ENCODE data around the gene DSCAML1.

The DSCAML1 gene

DNA sequence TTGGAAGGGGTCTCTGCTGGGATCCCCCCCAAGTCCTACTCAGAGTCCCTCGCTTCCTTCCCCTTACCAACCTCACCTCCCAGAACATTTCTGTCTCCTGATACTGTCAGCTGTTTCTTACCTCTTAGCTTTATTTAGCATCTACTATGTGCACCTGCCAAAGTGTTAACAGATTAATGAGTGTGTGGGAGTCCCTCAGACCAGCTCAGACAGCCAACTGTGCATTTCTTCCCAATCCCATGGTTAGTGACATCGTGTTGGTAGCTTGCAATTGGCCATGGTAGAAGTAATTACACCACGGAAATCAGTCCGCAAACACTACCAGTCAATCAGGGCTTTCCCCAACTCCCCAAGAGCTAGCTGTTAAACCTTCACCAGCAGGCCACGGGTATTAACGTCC, 150.6 kb downstream of the DSCAML1 start:
- WGBS, 2 experiments (ENCODE audit: insufficient coverage in 2 of 2) = 67% methylated on average over 1 of the region's 6 CpGs; no CpG with 5 or more reads in 1 of the 2 experiments
- Histone ChIP-seq H3K9me3 (ENCODE audit: control insufficient read depth, low read length) (no peaks in the 10 kb centered on the region), H3K27ac (ENCODE audit: low read depth, low read length, severe bottlenecking) (no peak overlapping the region), H3K4me3 (ENCODE audit: extremely low read depth, insufficient read depth, low read length, poor library complexity, severe bottlenecking) (no peak overlapping the region), H3K4me1 (ENCODE audit: control insufficient read depth, insufficient read depth, low read length, poor library complexity, severe bottlenecking) (peaks cover 14% of the 10 kb centered on the region), H3K36me3 (ENCODE audit: control insufficient read depth, insufficient read depth, low read length) (no peaks in the 10 kb centered on the region)

DNA sequence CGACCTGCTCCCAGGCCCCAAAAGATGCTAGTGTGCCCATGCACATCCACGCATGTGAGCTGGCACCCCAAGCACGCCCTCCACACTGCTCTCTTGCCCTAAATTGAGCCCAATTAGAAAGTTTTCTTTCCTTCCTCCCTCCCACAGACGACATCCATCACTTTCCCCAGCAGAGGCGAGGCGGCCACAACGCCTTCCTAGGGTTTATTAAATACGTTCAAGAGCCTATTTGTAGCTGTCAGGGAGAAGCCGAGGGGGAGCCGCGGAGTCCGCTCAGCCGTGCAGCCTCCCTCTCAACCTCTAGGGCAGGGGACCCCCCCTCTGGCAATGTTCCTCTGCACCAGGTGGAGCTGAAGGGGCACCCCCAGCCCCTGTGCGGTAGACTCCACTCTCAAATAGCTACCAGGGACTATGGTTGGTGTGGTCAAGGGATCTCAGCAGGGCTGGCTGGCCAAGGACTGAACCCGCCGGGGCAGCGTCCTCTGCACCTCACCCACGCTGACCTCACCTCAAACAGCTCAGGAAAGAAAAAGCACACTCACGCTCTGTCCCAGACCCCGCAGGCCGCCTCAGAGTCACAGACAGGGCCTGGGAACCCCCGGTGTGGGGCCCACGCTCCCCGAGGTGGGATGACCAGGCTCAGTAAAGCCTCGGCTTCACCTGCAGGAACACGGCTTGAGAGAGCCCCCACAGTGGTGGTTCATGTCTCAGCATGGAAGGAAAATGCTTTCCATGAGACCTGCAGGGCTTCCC, 152.4 kb downstream of the DSCAML1 start:
- 92 to 93% methylated on average over 12 to 17 of the region's 26 CpGs for WGBS, 2 experiments (ENCODE audit: insufficient coverage in 2 of 2)
- Histone ChIP-seq H3K27ac (ENCODE audit: low read depth, low read length, severe bottlenecking) (no peak overlapping the region), H3K4me1 (ENCODE audit: control insufficient read depth, insufficient read depth, low read length, poor library complexity, severe bottlenecking) (peaks cover 14% of the 10 kb centered on the region), H3K4me3 (ENCODE audit: extremely low read depth, insufficient read depth, low read length, poor library complexity, severe bottlenecking) (no peak overlapping the region), H3K36me3 (ENCODE audit: control insufficient read depth, insufficient read depth, low read length) (no peaks in the 10 kb centered on the region), H3K9me3 (ENCODE audit: control insufficient read depth, low read length) (no peaks in the 10 kb centered on the region)

DNA sequence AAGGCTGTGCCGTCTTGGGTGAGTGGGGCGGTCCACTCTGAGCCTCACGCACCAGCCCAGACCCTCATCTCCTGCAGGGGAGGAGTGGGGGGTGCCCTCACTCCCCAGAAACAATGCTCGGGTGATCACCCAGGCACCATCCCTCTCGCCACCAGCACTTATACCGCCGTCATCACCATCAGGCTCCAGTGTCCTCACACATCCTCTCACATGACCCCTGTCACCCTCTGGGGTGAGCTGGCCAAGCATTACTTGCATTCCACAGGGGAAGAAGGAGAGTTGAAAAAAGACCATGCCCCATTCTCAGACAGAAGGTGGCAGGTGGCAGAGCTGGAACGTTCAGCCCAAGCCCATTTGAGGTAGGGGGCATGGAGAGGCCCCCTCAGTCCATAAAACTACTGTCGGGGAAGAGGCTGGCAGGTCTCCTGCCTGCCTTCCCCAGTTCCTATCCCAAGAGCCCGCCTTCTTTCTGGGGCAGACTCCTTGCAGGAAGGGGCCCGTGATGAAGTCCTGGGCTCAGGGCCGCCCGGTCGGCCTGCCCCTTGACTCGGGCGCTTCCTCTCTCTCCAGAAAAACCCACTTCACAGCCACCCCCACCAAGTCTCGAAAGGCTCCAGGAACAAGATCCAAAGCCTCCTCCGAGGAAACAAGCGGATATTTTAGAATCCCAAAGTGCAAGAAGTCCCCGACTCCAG, 153.3 kb downstream of the DSCAML1 start:
- H3K4me1 ChIP-seq (ENCODE audit: control insufficient read depth, insufficient read depth, low read length, poor library complexity, severe bottlenecking) = peaks cover 14% of the 10 kb centered on the region

DNA sequence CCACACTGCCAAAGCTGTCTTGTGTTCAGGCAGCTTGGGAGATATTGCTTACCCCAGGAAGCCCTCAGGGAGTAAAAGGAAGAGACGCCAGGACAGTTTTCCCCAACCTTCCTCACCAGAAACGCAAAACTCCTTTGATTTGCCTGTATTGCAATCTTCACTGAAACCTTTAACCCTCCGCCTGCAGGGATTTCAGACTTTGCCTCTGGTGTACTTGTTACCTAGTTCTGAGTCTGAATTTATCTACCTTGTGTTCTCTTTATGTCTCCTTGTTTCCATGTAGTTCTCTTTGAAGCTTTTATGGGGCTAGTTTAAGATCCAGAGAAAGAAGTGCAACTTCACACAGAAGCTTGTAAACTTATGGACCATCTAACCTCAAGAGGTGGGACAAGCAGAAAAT, 154.2 kb downstream of the DSCAML1 start:
- Histone ChIP-seq H3K36me3 (ENCODE audit: control insufficient read depth, insufficient read depth, low read length) (no peaks in the 10 kb centered on the region), H3K9me3 (ENCODE audit: control insufficient read depth, low read length) (no peaks in the 10 kb centered on the region), H3K27ac (ENCODE audit: low read depth, low read length, severe bottlenecking) (no peak overlapping the region), H3K4me1 (ENCODE audit: control insufficient read depth, insufficient read depth, low read length, poor library complexity, severe bottlenecking) (peaks cover 14% of the 10 kb centered on the region), H3K4me3 (ENCODE audit: extremely low read depth, insufficient read depth, low read length, poor library complexity, severe bottlenecking) (no peak overlapping the region)
- 88% methylated on average over 2 of the region's 3 CpGs; no CpG with 5 or more reads in 1 of the 2 experiments for WGBS, 2 experiments (ENCODE audit: insufficient coverage in 2 of 2)

More for the DNA sequence above, 153.3 kb downstream of the DSCAML1 start:
- H3K27ac ChIP-seq (ENCODE audit: low read depth, low read length, severe bottlenecking) = no peak overlapping the region
- H3K36me3 ChIP-seq (ENCODE audit: control insufficient read depth, insufficient read depth, low read length) = no peaks in the 10 kb centered on the region
- H3K9me3 ChIP-seq (ENCODE audit: control insufficient read depth, low read length) = no peaks in the 10 kb centered on the region
- WGBS, 2 experiments (ENCODE audit: insufficient coverage in 2 of 2) = 69 to 76% methylated on average over 13 of the region's 20 CpGs
- no peak overlapping the region for H3K4me3 ChIP-seq (ENCODE audit: extremely low read depth, insufficient read depth, low read length, poor library complexity, severe bottlenecking)

DNA sequence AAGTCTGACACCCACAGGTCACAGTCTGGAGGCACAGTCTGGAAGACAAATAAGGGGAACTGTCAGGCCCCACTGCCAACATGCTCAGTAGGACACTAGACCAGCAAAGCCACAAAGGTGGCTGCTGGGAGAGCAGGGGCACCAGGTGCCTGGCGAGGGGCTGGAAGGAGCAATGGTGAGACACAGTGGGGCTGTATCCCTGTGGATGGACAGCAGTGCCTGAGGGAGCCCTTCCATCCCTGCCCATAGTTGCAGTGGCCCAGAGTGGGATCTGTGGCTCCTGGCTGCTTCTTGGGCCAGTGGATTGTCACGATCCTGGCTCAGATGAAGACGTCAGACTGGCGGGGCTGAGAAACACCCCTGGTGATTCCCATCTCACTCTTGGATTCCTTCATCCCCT, 154.6 kb downstream of the DSCAML1 start:
- WGBS, 2 experiments (ENCODE audit: insufficient coverage in 2 of 2) = 75 to 90% methylated on average over 1 to 4 of the region's 4 CpGs
- H3K9me3 ChIP-seq (ENCODE audit: control insufficient read depth, low read length) = no peaks in the 10 kb centered on the region
- H3K36me3 ChIP-seq (ENCODE audit: control insufficient read depth, insufficient read depth, low read length) = no peaks in the 10 kb centered on the region
- H3K27ac ChIP-seq (ENCODE audit: low read depth, low read length, severe bottlenecking) = no peak overlapping the region
- H3K4me1 ChIP-seq (ENCODE audit: control insufficient read depth, insufficient read depth, low read length, poor library complexity, severe bottlenecking) = peaks cover 14% of the 10 kb centered on the region
- H3K4me3 ChIP-seq (ENCODE audit: extremely low read depth, insufficient read depth, low read length, poor library complexity, severe bottlenecking) = no peak overlapping the region

DNA sequence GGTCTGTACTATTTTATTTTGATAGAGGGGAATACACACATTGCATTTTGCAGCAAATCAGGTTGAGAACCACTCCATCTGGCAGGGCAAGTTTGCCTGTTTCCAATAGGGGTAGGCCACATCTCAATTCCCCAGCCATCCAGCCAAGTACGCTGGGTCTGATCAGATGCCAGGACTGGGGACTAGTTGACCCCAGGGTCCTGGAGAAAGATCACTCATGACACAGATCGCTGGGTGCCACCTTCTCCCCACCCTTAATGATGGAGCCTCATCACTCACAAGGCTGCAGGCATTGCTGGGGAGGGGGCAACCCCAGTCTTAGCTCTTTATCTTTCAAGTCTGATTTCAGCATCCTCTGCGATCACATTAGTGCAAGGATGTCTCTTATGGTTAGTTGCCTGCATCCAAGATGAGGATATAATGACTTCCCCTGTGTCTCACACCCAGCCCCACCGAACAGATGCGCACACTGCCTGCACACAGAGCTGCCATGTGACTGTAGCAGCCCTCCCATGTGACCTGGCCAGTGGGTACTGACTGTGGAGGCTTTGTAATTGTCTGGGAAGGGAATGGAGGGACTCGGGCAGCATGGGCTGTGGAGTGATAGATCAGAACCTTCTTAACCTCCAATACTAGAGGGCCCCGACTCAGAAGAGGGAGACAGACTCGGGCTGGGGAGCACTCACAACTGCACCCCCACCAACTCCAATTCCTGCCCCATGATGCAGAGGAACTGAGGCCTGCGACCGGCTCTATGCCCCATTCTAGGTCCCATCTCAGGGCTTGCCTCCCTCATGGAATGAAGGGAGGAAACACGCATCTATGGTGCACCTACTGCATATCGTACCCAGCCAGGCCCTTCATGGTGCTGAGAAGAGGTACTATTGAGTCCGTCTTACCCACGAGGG, 155.8 kb downstream of the DSCAML1 start:
- H3K4me1 ChIP-seq (ENCODE audit: control insufficient read depth, insufficient read depth, low read length, poor library complexity, severe bottlenecking) = peaks cover 14% of the 10 kb centered on the region
- no peaks in the 10 kb centered on the region for H3K9me3 ChIP-seq (ENCODE audit: control insufficient read depth, low read length)
- WGBS, 2 experiments (ENCODE audit: insufficient coverage in 2 of 2) = 76 to 85% methylated on average over 8 of the region's 14 CpGs
- H3K27ac ChIP-seq (ENCODE audit: low read depth, low read length, severe bottlenecking) = no peak overlapping the region
- H3K4me3 ChIP-seq (ENCODE audit: extremely low read depth, insufficient read depth, low read length, poor library complexity, severe bottlenecking) = no peak overlapping the region
- no peaks in the 10 kb centered on the region for H3K36me3 ChIP-seq (ENCODE audit: control insufficient read depth, insufficient read depth, low read length)

DNA sequence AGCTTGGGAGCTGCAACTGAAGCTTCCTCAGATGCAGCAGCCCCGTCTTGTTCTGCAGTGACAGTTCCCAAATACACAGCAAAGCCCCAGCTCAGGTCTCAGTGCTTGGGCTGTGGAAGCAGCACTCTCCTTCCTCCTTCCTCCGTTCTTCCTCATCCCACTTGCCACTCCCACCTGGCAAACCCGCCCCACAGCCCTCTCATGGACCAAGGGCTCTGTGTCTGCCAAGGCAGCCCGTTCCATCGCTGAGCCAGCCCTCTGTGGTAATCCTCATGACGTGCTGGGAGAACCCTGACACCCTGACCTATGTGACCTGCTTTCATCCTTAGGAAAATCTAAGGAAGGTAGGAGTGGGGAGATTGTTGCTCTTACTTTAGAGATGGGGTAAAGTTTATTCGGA, 157.0 kb downstream of the DSCAML1 start:
- whole genome bisulfite sequencing, 2 experiments (ENCODE audit: insufficient coverage in 2 of 2) = 76 to 78% methylated on average over 3 of the region's 7 CpGs
- H3K9me3 ChIP-seq (ENCODE audit: control insufficient read depth, low read length) = no peaks in the 10 kb centered on the region
- no peaks in the 10 kb centered on the region for H3K36me3 ChIP-seq (ENCODE audit: control insufficient read depth, insufficient read depth, low read length)
- H3K4me3 ChIP-seq (ENCODE audit: extremely low read depth, insufficient read depth, low read length, poor library complexity, severe bottlenecking) = no peak overlapping the region
- no peak overlapping the region for H3K27ac ChIP-seq (ENCODE audit: low read depth, low read length, severe bottlenecking)
- peaks cover 14% of the 10 kb centered on the region for H3K4me1 ChIP-seq (ENCODE audit: control insufficient read depth, insufficient read depth, low read length, poor library complexity, severe bottlenecking)

DNA sequence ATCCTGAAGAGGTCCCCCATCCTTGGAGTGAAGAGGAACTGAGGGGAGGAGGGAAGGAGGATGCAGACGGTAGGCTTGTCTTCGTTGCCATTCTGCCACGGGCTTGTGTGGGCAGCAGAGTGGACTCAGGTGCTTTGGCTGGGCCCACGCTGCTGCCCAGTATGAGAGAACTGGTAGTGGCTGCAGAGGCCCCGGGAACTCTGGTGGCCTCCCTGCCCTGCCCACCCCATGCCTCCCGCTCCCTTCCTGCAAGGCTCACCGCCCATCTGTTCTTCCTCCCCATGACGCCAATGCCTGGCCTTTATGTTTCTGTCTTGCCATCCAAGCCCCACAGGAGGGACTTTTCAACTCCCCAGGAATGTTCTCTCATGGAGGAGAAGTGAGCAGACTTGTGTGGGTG, 157.4 kb downstream of the DSCAML1 start:
- 87 to 88% methylated on average over 7 to 8 of the region's 8 CpGs for WGBS, 2 experiments (ENCODE audit: insufficient coverage in 2 of 2)
- Histone ChIP-seq H3K9me3 (ENCODE audit: control insufficient read depth, low read length) (no peaks in the 10 kb centered on the region), H3K27ac (ENCODE audit: low read depth, low read length, severe bottlenecking) (no peak overlapping the region), H3K4me3 (ENCODE audit: extremely low read depth, insufficient read depth, low read length, poor library complexity, severe bottlenecking) (no peak overlapping the region), H3K4me1 (ENCODE audit: control insufficient read depth, insufficient read depth, low read length, poor library complexity, severe bottlenecking) (peaks cover 14% of the 10 kb centered on the region), H3K36me3 (ENCODE audit: control insufficient read depth, insufficient read depth, low read length) (no peaks in the 10 kb centered on the region)

DNA sequence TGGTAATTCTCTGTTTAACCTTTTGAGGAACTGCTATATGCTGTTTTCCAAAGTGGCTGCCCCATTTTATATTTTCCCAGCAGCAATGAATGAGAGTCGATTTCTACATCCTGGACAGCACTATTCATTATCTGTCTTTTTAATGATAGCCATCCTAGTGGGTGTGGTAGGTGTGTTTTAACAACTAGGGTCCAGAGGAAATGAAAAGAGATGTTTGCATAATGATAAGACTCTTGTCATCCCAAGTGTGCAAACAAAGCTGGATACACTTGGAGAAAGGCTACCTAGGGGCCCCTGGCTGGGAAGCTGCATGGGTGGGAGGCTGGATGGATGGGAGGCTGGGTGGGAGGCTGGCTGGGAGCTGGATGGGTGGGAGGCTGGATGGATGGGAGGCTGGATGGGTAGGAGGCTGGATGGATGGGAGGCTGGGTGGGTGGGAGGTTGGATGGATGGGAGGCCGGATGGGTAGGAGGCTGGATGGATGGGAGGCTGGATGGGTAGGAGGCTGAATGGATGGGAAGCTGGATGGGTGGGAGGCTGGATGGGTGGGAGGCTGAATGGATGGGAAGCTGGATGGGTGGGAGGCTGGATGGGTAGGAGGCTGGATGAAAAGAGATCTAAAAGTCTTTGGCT, 158.0 kb downstream of the DSCAML1 start:
- no peak overlapping the region for H3K27ac ChIP-seq (ENCODE audit: low read depth, low read length, severe bottlenecking)
- no peaks in the 10 kb centered on the region for H3K36me3 ChIP-seq (ENCODE audit: control insufficient read depth, insufficient read depth, low read length)
- no peaks in the 10 kb centered on the region for H3K9me3 ChIP-seq (ENCODE audit: control insufficient read depth, low read length)
- no peak overlapping the region for H3K4me3 ChIP-seq (ENCODE audit: extremely low read depth, insufficient read depth, low read length, poor library complexity, severe bottlenecking)
- 89 to 100% methylated on average over 1 of the region's 2 CpGs for WGBS, 2 experiments (ENCODE audit: insufficient coverage in 2 of 2)
- peaks cover 10% of the 10 kb centered on the region for H3K4me1 ChIP-seq (ENCODE audit: control insufficient read depth, insufficient read depth, low read length, poor library complexity, severe bottlenecking)
